Spleen (tissue), 7 donors: ENCODE results near the gene MATN1.

Source experiments
- POLR2AphosphoS5 ChIP-seq, 3 donors: sonication (generic); formaldehyde crosslinking; IDR thresholded peaks; one replicate each; pipeline ENCODE4 v1.5.1; 2017; ENCODE audit warnings: antibody characterized with exemption in 3 of 3
- TF ChIP-seq, protein P1 (sequence below), 11 experiments: fragments of 200-600 bp in 7 of 11; fragments of 450-650 bp in 4 of 11; sonication (generic) in 4 of 11; IDR thresholded peaks in 8 of 11; conservative IDR thresholded peaks in 3 of 11; 1 replicate in 7 of 11; 2 replicates in 4 of 11; pipeline versions ENCODE4 v1.4.0 to v1.8.0; 2016 to 2021; ENCODE audit warnings: antibody characterized with exemption in 11 of 11, inconsistent platforms in 4 of 11, mild to moderate bottlenecking in 1 of 11
- donor health status: DM: no; HTN: no; CAD: no; lungs with moderate emphysema.
- donor health status: DM: no; HTN: no; CAD: no.
- donor health status: DM: no; HTN: no; CAD: no.

DNA sequence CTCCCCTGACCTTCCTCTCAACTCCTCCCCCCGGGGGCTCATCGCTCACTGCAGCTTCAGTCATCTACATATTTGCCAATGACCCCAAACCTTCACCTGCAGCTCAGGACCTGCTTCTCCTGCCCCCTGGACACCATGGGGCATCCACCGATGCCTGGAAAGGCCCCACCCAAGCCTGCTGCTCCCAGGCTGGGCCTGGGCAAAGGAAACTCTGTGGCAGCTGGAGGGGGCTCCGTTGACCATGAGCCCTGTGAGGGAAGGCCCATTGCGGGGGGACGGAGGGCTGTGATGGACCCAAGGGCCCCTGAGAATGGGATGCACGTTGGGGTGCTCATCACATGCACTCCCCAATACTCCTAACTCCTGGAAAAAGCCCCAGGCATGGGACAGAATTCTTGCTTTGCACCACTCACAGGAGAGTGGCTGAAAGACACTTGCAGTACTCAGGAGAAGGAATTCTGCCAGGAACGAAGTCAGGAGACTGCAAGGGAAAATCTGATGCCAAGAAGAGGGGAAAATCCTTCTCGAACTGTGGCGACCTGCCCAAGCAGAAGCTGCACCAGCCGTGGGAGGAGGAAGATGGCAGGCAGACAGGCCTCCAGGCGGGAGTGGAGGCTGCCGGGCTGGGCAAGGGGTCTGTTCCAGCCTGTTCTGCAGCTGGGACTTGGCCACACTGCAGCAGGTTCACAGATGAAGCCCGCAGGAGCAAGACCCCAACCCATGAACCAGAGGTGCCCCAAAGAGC, 18.4 kb downstream of the MATN1 start:
- TF ChIP-seq, protein P1, sequence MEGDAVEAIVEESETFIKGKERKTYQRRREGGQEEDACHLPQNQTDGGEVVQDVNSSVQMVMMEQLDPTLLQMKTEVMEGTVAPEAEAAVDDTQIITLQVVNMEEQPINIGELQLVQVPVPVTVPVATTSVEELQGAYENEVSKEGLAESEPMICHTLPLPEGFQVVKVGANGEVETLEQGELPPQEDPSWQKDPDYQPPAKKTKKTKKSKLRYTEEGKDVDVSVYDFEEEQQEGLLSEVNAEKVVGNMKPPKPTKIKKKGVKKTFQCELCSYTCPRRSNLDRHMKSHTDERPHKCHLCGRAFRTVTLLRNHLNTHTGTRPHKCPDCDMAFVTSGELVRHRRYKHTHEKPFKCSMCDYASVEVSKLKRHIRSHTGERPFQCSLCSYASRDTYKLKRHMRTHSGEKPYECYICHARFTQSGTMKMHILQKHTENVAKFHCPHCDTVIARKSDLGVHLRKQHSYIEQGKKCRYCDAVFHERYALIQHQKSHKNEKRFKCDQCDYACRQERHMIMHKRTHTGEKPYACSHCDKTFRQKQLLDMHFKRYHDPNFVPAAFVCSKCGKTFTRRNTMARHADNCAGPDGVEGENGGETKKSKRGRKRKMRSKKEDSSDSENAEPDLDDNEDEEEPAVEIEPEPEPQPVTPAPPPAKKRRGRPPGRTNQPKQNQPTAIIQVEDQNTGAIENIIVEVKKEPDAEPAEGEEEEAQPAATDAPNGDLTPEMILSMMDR (IDR thresholded peaks at IDR 0.05 in 8 of 11, conservative IDR thresholded peaks at IDR 0.05 in 3 of 11) = no peak
- no peak for TF ChIP-seq POLR2AphosphoS5 (IDR thresholded peaks at IDR 0.05)
